ENCODE results near the gene NRN1L.
"Not testable (repeated sequence)": the region's sequence is repeated elsewhere in the genome, so short reads cannot be mapped to it uniquely, and the experiment has no call there.

Gene NRN1L

GRCh38 chr16:67909056-67909742, 24.5 kb downstream of the NRN1L start:
- ChIA-PET CTCF (interaction anchor here (0.6 to 1.9 kb wide), 3 partner anchors 26 to 998 kb away, joined by 4 to 6 read pairs (median 5); no protein-coding TSS in a partner anchor), POLR2A (ENCODE audit: low non-redundant PET) (interaction anchor here (0.6 kb wide), 1 partner anchor 212 kb away, joined by 4 read pairs; no protein-coding TSS in a partner anchor)

GRCh38 chr16:67910158-67910557, 25.5 kb downstream of the NRN1L start:
- ChIA-PET POLR2A (ENCODE audit: low non-redundant PET) (no interaction called here), CTCF (interaction anchor here (0.5 to 1.3 kb wide), 2 partner anchors 18 to 91 kb away, joined by 3 to 4 read pairs; no protein-coding TSS in a partner anchor)
- TF ChIP-seq CTCF (conservative IDR thresholded peaks at IDR 0.05; ENCODE audit: low read depth): no peak
- no peak for DNase-seq (ENCODE audit: low spot score)
- H3K27ac ChIP-seq: peak overlapping the region; percentile 61

More at GRCh38 chr16:67909056-67909742, 24.5 kb downstream of the NRN1L start:
- no peak for DNase-seq (ENCODE audit: low spot score)
- no peak for TF ChIP-seq CTCF (conservative IDR thresholded peaks at IDR 0.05; ENCODE audit: low read depth)
- H3K27ac ChIP-seq: peak overlapping the region; percentile 46

GRCh38 chr16:67914758-67915495, 30.2 kb downstream of the NRN1L start:
- POLR2A ChIA-PET (ENCODE audit: low non-redundant PET): no interaction called here
- TF ChIP-seq CTCF (conservative IDR thresholded peaks at IDR 0.05; ENCODE audit: low read depth): no peak
- no peak for DNase-seq (ENCODE audit: low spot score)
- CTCF ChIA-PET: interaction anchor here (0.6 to 1.4 kb wide), 5 partner anchors 31 to 1538 kb away, joined by 3 to 5 read pairs (median 3); no protein-coding TSS in a partner anchor
- H3K27ac ChIP-seq: peak overlapping the region; percentile 79

GRCh38 chr16:67915496-67915769, 30.7 kb downstream of the NRN1L start:
- H3K27ac ChIP-seq: peak overlapping the region; percentile 79
- CTCF ChIA-PET; POLR2A ChIA-PET (ENCODE audit: low non-redundant PET); DNase-seq (ENCODE audit: low spot score): not testable (repeated sequence)

- H3K27ac ChIP-seq: peak overlapping the region; percentile 79
- no peak for TF ChIP-seq CTCF (conservative IDR thresholded peaks at IDR 0.05; ENCODE audit: low read depth)
- CTCF ChIA-PET: interaction anchor here (0.7 to 1.0 kb wide), 2 partner anchors 13 to 70 kb away, joined by 3 read pairs; no protein-coding TSS in a partner anchor
- POLR2A ChIA-PET (ENCODE audit: low non-redundant PET): interaction anchor here (0.6 kb wide), 1 partner anchor 16 kb away, joined by 3 read pairs; no protein-coding TSS in a partner anchor
- DNase-seq (ENCODE audit: low spot score): no peak
Observed at GRCh38 chr16:67915831-67916723, 31.4 kb downstream of the NRN1L start.

- TF ChIP-seq CTCF (conservative IDR thresholded peaks at IDR 0.05; ENCODE audit: low read depth): no peak
- no peak for DNase-seq (ENCODE audit: low spot score)
- CTCF ChIA-PET: interaction anchor here (0.7 to 1.3 kb wide), 4 partner anchors 11 to 100 kb away, joined by 3 read pairs; no protein-coding TSS in a partner anchor
- POLR2A ChIA-PET (ENCODE audit: low non-redundant PET): no interaction called here
- H3K27ac ChIP-seq: peak overlapping the region; percentile 79
Observed at GRCh38 chr16:67917140-67917851, 32.6 kb downstream of the NRN1L start.
